ENCODE measurements around the gene VSTM4. TPM values are rescaled to one million over a fixed set of nuclear protein-coding genes. Genes with fewer than 3 reads are reported as not detected.

The VSTM4 gene
- total RNA-seq, 1 experiment from 2014 or later = 0.13 TPM

- H3K9me3 ChIP-seq (ENCODE audit: control insufficient read depth, insufficient read depth, low read depth, low read length) = no peaks in the 10 kb centered on the region
- no peak overlapping the region for H3K27ac ChIP-seq (ENCODE audit: low read length)
- no peak for DNase-seq (ENCODE audit: low read depth, low spot score)
- TF ChIP-seq SIN3A (IDR thresholded peaks at IDR 0.05; ENCODE audit: borderline replicate concordance, insufficient read depth, low read depth, low read length) = no peak
- TF ChIP-seq POLR2AphosphoS5 (IDR thresholded peaks at IDR 0.05; ENCODE audit: low read depth, low read length) = no peak
- TF ChIP-seq REST (IDR thresholded peaks at IDR 0.05; ENCODE audit: insufficient read depth in 1 of 2, low read depth in 2 of 2, low read length in 1 of 2) = no peak
- no peak for TF ChIP-seq CTCF (IDR thresholded peaks at IDR 0.05)
- no peak for TF ChIP-seq TCF7L2 (IDR thresholded peaks at IDR 0.05; ENCODE audit: low read depth, low read length)
- H3K4me3 ChIP-seq (ENCODE audit: low read depth in 2 of 2, low read length in 2 of 2) = no peak overlapping the region
- in situ Hi-C loops (cut with HindIII; ENCODE audit: low pct_unique_long_range_greater_than_20kb, low sequenced_read_pairs) = no loop called here
- intact Hi-C loops (cut with micrococcal nuclease; ENCODE audit: unreplicated experiment) = no loop called here
- POLR2A ChIA-PET = no interaction called here
- ATAC-seq = no peak
- peaks cover 6% of the 10 kb centered on the region for H3K27me3 ChIP-seq (ENCODE audit: control insufficient read depth, insufficient read depth, low read length)
- no peaks in the 10 kb centered on the region for H3K4me1 ChIP-seq (ENCODE audit: control insufficient read depth, insufficient read depth, low read length)
- no peaks in the 10 kb centered on the region for H3K36me3 ChIP-seq (ENCODE audit: control insufficient read depth, insufficient read depth, low read length)
- BruUV-seq (replicated peaks) = no TSS peak
- CTCF ChIA-PET = no interaction called here
Measured at GRCh38 chr10:49080965-49081364, 34.4 kb downstream of the VSTM4 start.

GRCh38 chr10:49080071-49080470, 35.3 kb downstream of the VSTM4 start:
- Histone ChIP-seq H3K4me1 (ENCODE audit: control insufficient read depth, insufficient read depth, low read length) (no peaks in the 10 kb centered on the region), H3K4me3 (ENCODE audit: low read depth in 2 of 2, low read length in 2 of 2) (no peak overlapping the region), H3K9me3 (ENCODE audit: control insufficient read depth, insufficient read depth, low read depth, low read length) (no peaks in the 10 kb centered on the region), H3K36me3 (ENCODE audit: control insufficient read depth, insufficient read depth, low read length) (no peaks in the 10 kb centered on the region), H3K27me3 (ENCODE audit: control insufficient read depth, insufficient read depth, low read length) (peaks cover 6% of the 10 kb centered on the region), H3K27ac (ENCODE audit: low read length) (no peak overlapping the region)
- in situ Hi-C loops (cut with HindIII; ENCODE audit: low pct_unique_long_range_greater_than_20kb, low sequenced_read_pairs) = no loop called here
- DNase-seq (ENCODE audit: low read depth, low spot score) (no peak), ATAC-seq (no peak)
- TF ChIP-seq REST (IDR thresholded peaks at IDR 0.05; ENCODE audit: insufficient read depth in 1 of 2, low read depth in 2 of 2, low read length in 1 of 2) (no peak), TCF7L2 (IDR thresholded peaks at IDR 0.05; ENCODE audit: low read depth, low read length) (no peak), SIN3A (IDR thresholded peaks at IDR 0.05; ENCODE audit: borderline replicate concordance, insufficient read depth, low read depth, low read length) (no peak), POLR2AphosphoS5 (IDR thresholded peaks at IDR 0.05; ENCODE audit: low read depth, low read length) (no peak), CTCF (IDR thresholded peaks at IDR 0.05) (no peak)
- no TSS peak for BruUV-seq (replicated peaks)
- POLR2A ChIA-PET = interaction anchor here (0.7 kb wide), 1 partner anchor 15 kb away, joined by 3 read pairs; no protein-coding TSS in a partner anchor
- CTCF ChIA-PET = interaction anchor here (0.5 kb wide), 1 partner anchor 247 kb away, joined by 4 read pairs; no protein-coding TSS in a partner anchor
- intact Hi-C loops (cut with micrococcal nuclease; ENCODE audit: unreplicated experiment) = no loop called here
